Liver (tissue), 9 donors: ENCODE data around the gene MRPL40. TPM values are rescaled to one million over a fixed set of nuclear protein-coding genes. Genes with fewer than 3 reads are reported as not detected.
A peak's percentile ranks its signal among the peaks of the same experiment; 100 is the strongest.

Experiments
- DNase-seq: peaks from one replicate; pipeline ENCODE4 v3.0.0-alpha.2; 2017; ENCODE audit warnings: low spot score
- H3K27ac ChIP-seq, 2 donors: one replicate each; pipeline ENCODE4 v1.7.0; 2013; ENCODE audit warnings: inconsistent platforms in 2 of 2, low read length in 2 of 2, control low read depth in 1 of 2, low read depth in 1 of 2, mild to moderate bottlenecking in 1 of 2
- H3K27me3 ChIP-seq, 4 donors: one replicate each; pipeline versions ENCODE4 v1.6.1 to v1.7.0; 2013; ENCODE audit warnings: low read length in 3 of 4, inconsistent platforms in 1 of 4, mild to moderate bottlenecking in 1 of 4, moderate library complexity in 1 of 4; ENCODE audit not compliant: control insufficient read depth in 4 of 4, insufficient read depth in 4 of 4
- H3K36me3 ChIP-seq, 4 donors: one replicate each; pipeline versions ENCODE4 v1.6.1 to v1.7.0; 2013; ENCODE audit warnings: low read length in 3 of 4, mild to moderate bottlenecking in 3 of 4, low read depth in 1 of 4, moderate library complexity in 1 of 4; ENCODE audit not compliant: control insufficient read depth in 4 of 4, insufficient read depth in 3 of 4
- H3K4me1 ChIP-seq, 4 donors: one replicate each; pipeline versions ENCODE4 v1.6.1 to v1.7.0; 2013; ENCODE audit warnings: low read length in 3 of 4, mild to moderate bottlenecking in 3 of 4, moderate library complexity in 1 of 4; ENCODE audit not compliant: control insufficient read depth in 4 of 4, insufficient read depth in 4 of 4
- H3K4me3 ChIP-seq, 3 donors: one replicate each; pipeline versions ENCODE4 v1.6.1 to v1.7.0; 2013; ENCODE audit warnings: low read length in 3 of 3, control low read depth in 1 of 3, low read depth in 1 of 3, mild to moderate bottlenecking in 1 of 3
- H3K9ac ChIP-seq, 2 donors: one replicate each; pipeline ENCODE4 v1.7.0; 2013; ENCODE audit warnings: low read length in 2 of 2, mild to moderate bottlenecking in 2 of 2, moderate library complexity in 2 of 2, control low read depth in 1 of 2, low read depth in 1 of 2
- H3K9me3 ChIP-seq, 4 donors: one replicate each; pipeline versions ENCODE4 v1.6.1 to v1.7.0; 2013; ENCODE audit warnings: low read length in 3 of 4; ENCODE audit not compliant: control insufficient read depth in 4 of 4
- EGR1 ChIP-seq, 2 donors: IDR thresholded peaks; 2 replicates each; pipeline ENCODE4 v1.6.1; 2016 to 2018; ENCODE audit warnings: antibody characterized with exemption in 2 of 2, low read depth in 2 of 2
- FOXA1 ChIP-seq: IDR thresholded peaks from 2 replicates; pipeline ENCODE4 v1.6.1; 2016; ENCODE audit warnings: antibody characterized with exemption
- FOXA2 ChIP-seq: IDR thresholded peaks from 2 replicates; pipeline ENCODE4 v1.6.1; 2016; ENCODE audit warnings: antibody characterized with exemption
- HNF4A ChIP-seq, 2 donors: conservative IDR thresholded peaks; 2 replicates each; pipeline ENCODE4 v1.6.1; 2016; ENCODE audit warnings: antibody characterized with exemption in 2 of 2, mild to moderate bottlenecking in 2 of 2
- HNF4G ChIP-seq: IDR thresholded peaks from 2 replicates; pipeline ENCODE4 v1.6.1; 2016; ENCODE audit warnings: antibody characterized with exemption
- JUND ChIP-seq, 2 donors: IDR thresholded peaks; 2 replicates each; pipeline ENCODE4 v1.6.1; 2016; ENCODE audit warnings: antibody characterized with exemption in 2 of 2
- NR2F2 ChIP-seq: IDR thresholded peaks from 2 replicates; pipeline ENCODE4 v1.6.1; 2016; ENCODE audit warnings: antibody characterized with exemption
- RAD21 ChIP-seq, 2 donors: IDR thresholded peaks; 2 replicates each; pipeline ENCODE4 v1.6.1; 2016; ENCODE audit warnings: antibody characterized with exemption in 2 of 2, mild to moderate bottlenecking in 2 of 2
- RXRA ChIP-seq, 2 donors: IDR thresholded peaks; 2 replicates each; pipeline ENCODE4 v1.6.1; 2017 to 2018; ENCODE audit warnings: antibody characterized with exemption in 2 of 2, mild to moderate bottlenecking in 1 of 2
- SP1 ChIP-seq: IDR thresholded peaks from 2 replicates; pipeline ENCODE4 v1.6.1; 2018; ENCODE audit warnings: antibody characterized with exemption, mild to moderate bottlenecking
- TAF1 ChIP-seq: conservative IDR thresholded peaks from 2 replicates; pipeline ENCODE4 v1.6.1; 2016; ENCODE audit warnings: antibody characterized with exemption, mild to moderate bottlenecking
- YY1 ChIP-seq: IDR thresholded peaks from 2 replicates; pipeline ENCODE4 v1.6.1; 2016; ENCODE audit warnings: antibody characterized with exemption, mild to moderate bottlenecking
- WGBS: extraction: QIAGEN DNeasy Blood & Tissue Kit; methylation state at CpG from one replicate; pipeline ENCODE4 v1.1.7; 2013; 5-methylcytosine and 5-hydroxymethylcytosine counted together
- polyA plus RNA-seq, 2 donors: library from polyadenylated mRNA; stranded (reverse) in 1 of 2; unstranded in 1 of 2; fragments of 200-250 nt in 1 of 2; fragments of >200 nt in 1 of 2; fragmentation: Nextera tagmentation in 1 of 2; extraction: Ambion mirVana in 1 of 2; gene quantifications; one replicate each; pipeline versions ENCODE4 v1.2.1 to v1.2.3, GENCODE V29; 2013 to 2015
- total RNA-seq, 2 donors: library from RNA; depleted of rRNA; stranded (reverse); fragments of >200 nt; gene quantifications; one replicate each; pipeline ENCODE4 v1.2.3, GENCODE V29; 2014
- TF ChIP-seq, protein P1 (sequence below): IDR thresholded peaks from 2 replicates; pipeline ENCODE4 v1.6.1; 2016; ENCODE audit warnings: antibody characterized with exemption
- TF ChIP-seq, protein P2 (sequence below): IDR thresholded peaks from 2 replicates; pipeline ENCODE4 v1.6.1; 2016; ENCODE audit warnings: antibody characterized with exemption
- TF ChIP-seq, protein P3 (sequence below): IDR thresholded peaks from 2 replicates; pipeline ENCODE4 v1.6.1; 2016; ENCODE audit warnings: antibody characterized with exemption
- TF ChIP-seq, protein P4 (sequence below): IDR thresholded peaks from 2 replicates; pipeline ENCODE4 v1.6.1; 2016; ENCODE audit warnings: antibody characterized with exemption, mild to moderate bottlenecking
- donor health status: healthy.
- donor health status: healthy.
- donor health status: healthy.
- donor health status: healthy.
- donor health status: healthy.

The MRPL40 gene
- total and polyA plus RNA-seq, 4 donors: 11.3 to 52.0 (median 27.7) TPM

DNA sequence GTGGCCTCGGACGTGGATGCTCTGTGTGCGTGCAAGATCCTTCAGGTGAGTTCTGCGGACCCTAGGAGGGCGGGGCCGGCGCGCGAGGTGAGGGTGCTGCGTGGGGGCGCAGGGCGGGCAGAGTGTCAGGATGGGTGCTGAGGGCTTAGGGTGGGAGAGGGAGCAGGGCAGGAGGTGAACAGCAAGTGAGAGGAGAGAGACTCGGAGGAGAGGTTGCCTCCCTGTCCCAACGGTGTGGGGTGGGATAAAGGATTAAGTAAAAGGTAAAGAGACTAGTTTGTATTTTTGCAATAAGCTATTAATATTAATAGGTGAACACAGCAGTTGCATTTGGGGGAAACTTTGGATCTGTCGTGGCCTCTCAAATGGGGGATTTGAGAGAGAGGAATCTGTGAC, 47.8 kb downstream of the MRPL40 start:
- Histone ChIP-seq H3K4me3 (peak overlapping the region in 2 of 3 donors; percentile 5 to 45), H3K36me3 (peaks cover 0 to 4% (median under 1%) of the 10 kb centered on the region in 4 donors), H3K27ac (no peak overlapping the region), H3K4me1 (peaks cover 3 to 21% (median 17%) of the 10 kb centered on the region in 4 donors), H3K9ac (no peak overlapping the region), H3K9me3 (no peaks in the 10 kb centered on the region), H3K27me3 (no peaks in the 10 kb centered on the region)
- TF ChIP-seq, protein P1, sequence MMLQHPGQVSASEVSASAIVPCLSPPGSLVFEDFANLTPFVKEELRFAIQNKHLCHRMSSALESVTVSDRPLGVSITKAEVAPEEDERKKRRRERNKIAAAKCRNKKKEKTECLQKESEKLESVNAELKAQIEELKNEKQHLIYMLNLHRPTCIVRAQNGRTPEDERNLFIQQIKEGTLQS: no peak
- no peak for TF ChIP-seq NR2F2
- no peak for TF ChIP-seq HNF4G
- no peak for TF ChIP-seq FOXA1
- TF ChIP-seq JUND (IDR thresholded peaks at IDR 0.05): no peak
- TF ChIP-seq FOXA2: no peak
- no peak for TF ChIP-seq TAF1
- TF ChIP-seq EGR1 (IDR thresholded peaks at IDR 0.05; ENCODE audit: low read depth in 2 of 2): no peak
- WGBS: under 1% methylated on average over 15 of the region's 15 CpGs
- no peak for DNase-seq

DNA sequence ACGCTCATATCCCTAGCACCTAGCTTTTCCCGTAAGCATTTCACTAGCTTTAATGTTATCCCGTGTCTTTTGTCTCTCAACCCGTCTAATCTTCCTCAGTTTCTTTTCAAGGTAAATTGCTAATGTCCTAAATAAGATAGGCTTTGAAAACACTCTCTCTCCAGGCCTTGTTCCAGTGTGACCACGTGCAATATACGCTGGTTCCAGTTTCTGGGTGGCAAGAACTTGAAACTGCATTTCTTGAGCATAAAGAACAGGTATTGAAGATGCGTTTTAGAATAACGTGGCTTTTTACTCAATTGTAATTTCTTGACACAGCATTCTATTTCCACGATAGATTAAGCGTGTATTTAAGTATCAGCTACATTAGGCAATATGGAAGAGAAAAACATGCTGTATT, 48.4 kb downstream of the MRPL40 start:
- Histone ChIP-seq H3K36me3 (peaks cover 0 to 2% (median 0%) of the 10 kb centered on the region in 4 donors), H3K9me3 (no peaks in the 10 kb centered on the region), H3K4me3 (no peak overlapping the region), H3K27me3 (no peaks in the 10 kb centered on the region), H3K27ac (no peak overlapping the region), H3K4me1 (peaks cover 3 to 21% (median 17%) of the 10 kb centered on the region in 4 donors), H3K9ac (no peak overlapping the region)
- 70% methylated on average over 10 of the region's 10 CpGs for WGBS
- no peak for DNase-seq
- TF ChIP-seq SP1: no peak

DNA sequence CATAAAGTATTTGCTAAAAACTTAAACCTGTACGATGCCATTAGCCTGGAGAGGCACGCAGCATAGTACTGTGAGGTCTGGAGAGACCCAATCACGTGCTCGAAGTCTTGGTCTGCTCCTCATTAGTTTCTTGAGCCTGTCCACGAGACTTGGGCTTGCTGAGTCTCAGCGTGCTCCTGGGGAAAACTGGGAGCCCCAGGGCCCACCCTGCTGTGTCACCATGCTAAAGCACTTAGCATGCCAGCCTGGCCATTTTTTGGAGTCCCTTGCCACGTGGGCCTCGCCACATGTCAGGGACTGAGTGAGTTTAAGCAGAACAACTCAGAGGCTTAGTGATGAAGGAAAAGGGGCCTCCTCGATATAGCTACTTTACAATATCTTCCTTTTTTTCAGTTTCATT, 50.0 kb downstream of the MRPL40 start:
- H3K27me3 ChIP-seq: no peaks in the 10 kb centered on the region
- H3K27ac ChIP-seq: no peak overlapping the region
- peaks cover 3 to 16% (median 15%) of the 10 kb centered on the region in 4 donors for H3K4me1 ChIP-seq
- 96% methylated on average over 9 of the region's 9 CpGs for WGBS
- no peak for DNase-seq
- no peaks in the 10 kb centered on the region for H3K36me3 ChIP-seq
- H3K4me3 ChIP-seq: no peak overlapping the region
- no peaks in the 10 kb centered on the region for H3K9me3 ChIP-seq
- TF ChIP-seq EGR1 (IDR thresholded peaks at IDR 0.05; ENCODE audit: low read depth in 2 of 2) (no peak), RAD21 (IDR thresholded peaks at IDR 0.05) (no peak), HNF4A (conservative IDR thresholded peaks at IDR 0.05) (no peak), RXRA (IDR thresholded peaks at IDR 0.05) (no peak), SP1 (no peak), TAF1 (no peak), HNF4G (no peak), YY1 (no peak)
- TF ChIP-seq, protein P2, sequence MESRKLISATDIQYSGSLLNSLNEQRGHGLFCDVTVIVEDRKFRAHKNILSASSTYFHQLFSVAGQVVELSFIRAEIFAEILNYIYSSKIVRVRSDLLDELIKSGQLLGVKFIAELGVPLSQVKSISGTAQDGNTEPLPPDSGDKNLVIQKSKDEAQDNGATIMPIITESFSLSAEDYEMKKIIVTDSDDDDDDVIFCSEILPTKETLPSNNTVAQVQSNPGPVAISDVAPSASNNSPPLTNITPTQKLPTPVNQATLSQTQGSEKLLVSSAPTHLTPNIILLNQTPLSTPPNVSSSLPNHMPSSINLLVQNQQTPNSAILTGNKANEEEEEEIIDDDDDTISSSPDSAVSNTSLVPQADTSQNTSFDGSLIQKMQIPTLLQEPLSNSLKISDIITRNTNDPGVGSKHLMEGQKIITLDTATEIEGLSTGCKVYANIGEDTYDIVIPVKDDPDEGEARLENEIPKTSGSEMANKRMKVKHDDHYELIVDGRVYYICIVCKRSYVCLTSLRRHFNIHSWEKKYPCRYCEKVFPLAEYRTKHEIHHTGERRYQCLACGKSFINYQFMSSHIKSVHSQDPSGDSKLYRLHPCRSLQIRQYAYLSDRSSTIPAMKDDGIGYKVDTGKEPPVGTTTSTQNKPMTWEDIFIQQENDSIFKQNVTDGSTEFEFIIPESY: no peak
- TF ChIP-seq, protein P3, sequence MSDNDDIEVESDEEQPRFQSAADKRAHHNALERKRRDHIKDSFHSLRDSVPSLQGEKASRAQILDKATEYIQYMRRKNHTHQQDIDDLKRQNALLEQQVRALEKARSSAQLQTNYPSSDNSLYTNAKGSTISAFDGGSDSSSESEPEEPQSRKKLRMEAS: no peak
- TF ChIP-seq, protein P4, sequence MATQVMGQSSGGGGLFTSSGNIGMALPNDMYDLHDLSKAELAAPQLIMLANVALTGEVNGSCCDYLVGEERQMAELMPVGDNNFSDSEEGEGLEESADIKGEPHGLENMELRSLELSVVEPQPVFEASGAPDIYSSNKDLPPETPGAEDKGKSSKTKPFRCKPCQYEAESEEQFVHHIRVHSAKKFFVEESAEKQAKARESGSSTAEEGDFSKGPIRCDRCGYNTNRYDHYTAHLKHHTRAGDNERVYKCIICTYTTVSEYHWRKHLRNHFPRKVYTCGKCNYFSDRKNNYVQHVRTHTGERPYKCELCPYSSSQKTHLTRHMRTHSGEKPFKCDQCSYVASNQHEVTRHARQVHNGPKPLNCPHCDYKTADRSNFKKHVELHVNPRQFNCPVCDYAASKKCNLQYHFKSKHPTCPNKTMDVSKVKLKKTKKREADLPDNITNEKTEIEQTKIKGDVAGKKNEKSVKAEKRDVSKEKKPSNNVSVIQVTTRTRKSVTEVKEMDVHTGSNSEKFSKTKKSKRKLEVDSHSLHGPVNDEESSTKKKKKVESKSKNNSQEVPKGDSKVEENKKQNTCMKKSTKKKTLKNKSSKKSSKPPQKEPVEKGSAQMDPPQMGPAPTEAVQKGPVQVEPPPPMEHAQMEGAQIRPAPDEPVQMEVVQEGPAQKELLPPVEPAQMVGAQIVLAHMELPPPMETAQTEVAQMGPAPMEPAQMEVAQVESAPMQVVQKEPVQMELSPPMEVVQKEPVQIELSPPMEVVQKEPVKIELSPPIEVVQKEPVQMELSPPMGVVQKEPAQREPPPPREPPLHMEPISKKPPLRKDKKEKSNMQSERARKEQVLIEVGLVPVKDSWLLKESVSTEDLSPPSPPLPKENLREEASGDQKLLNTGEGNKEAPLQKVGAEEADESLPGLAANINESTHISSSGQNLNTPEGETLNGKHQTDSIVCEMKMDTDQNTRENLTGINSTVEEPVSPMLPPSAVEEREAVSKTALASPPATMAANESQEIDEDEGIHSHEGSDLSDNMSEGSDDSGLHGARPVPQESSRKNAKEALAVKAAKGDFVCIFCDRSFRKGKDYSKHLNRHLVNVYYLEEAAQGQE: no peak
- H3K9ac ChIP-seq: no peak overlapping the region
